Natural killer cell (primary cell): Measurements from ENCODE around the gene MGAT3. TPM values are rescaled to one million over a fixed set of nuclear protein-coding genes. Genes with fewer than 3 reads are reported as not detected.

Source experiments
- ATAC-seq, 3 donors: fragments of 150-1000 bp in 2 of 3; fragments of 200-7000 bp in 1 of 3; cut with Tn5 transposase; 1 replicate in 1 of 3; 2 replicates in 2 of 3; pipeline ENCODE4 v1.10.0; 2021; ENCODE audit warnings: mild to moderate bottlenecking in 2 of 3, moderate library complexity in 2 of 3
- DNase-seq, 2 donors: peaks; one replicate each; pipeline versions ENCODE4 v3.0.0 to v3.0.0-alpha.2; 2013 to 2021; ENCODE audit warnings: mixed read lengths in 1 of 2
- H3K27ac ChIP-seq: one replicate; pipeline ENCODE4 v1.5.1; 2013; ENCODE audit warnings: mild to moderate bottlenecking, low read length
- H3K27me3 ChIP-seq: one replicate; pipeline ENCODE4 v1.6.1; 2013; ENCODE audit warnings: low read length; ENCODE audit not compliant: control insufficient read depth, insufficient read depth
- H3K36me3 ChIP-seq: one replicate; pipeline ENCODE4 v1.6.1; 2013; ENCODE audit warnings: low read length; ENCODE audit not compliant: control insufficient read depth, insufficient read depth
- H3K4me1 ChIP-seq: one replicate; pipeline ENCODE4 v1.6.1; 2013; ENCODE audit warnings: low read length; ENCODE audit not compliant: control insufficient read depth, insufficient read depth
- H3K4me3 ChIP-seq: one replicate; pipeline ENCODE4 v1.5.1; 2013; ENCODE audit warnings: low read length
- H3K9me3 ChIP-seq: one replicate; pipeline ENCODE4 v1.6.1; 2013; ENCODE audit warnings: low read length; ENCODE audit not compliant: control insufficient read depth, insufficient read depth
- H3K27ac Mint-ChIP-seq, 2 donors: one replicate each; pipeline ENCODE4 v1.8.0; 2022; ENCODE audit warnings: mild to moderate bottlenecking in 2 of 2, mixed read lengths in 2 of 2, moderate library complexity in 1 of 2
- H3K27me3 Mint-ChIP-seq, 2 donors: one replicate each; pipeline ENCODE4 v1.8.0; 2022; ENCODE audit warnings: low read depth in 2 of 2, mixed read lengths in 2 of 2
- H3K36me3 Mint-ChIP-seq: one replicate; pipeline ENCODE4 v1.8.0; 2022; ENCODE audit warnings: mixed read lengths
- H3K4me1 Mint-ChIP-seq, 2 donors: one replicate each; pipeline ENCODE4 v1.8.0; 2022; ENCODE audit warnings: mixed read lengths in 2 of 2
- H3K4me3 Mint-ChIP-seq: one replicate; pipeline ENCODE4 v1.8.0; 2022; ENCODE audit warnings: mild to moderate bottlenecking, moderate library complexity, mixed read lengths
- H3K9me3 Mint-ChIP-seq, 2 donors: one replicate each; pipeline ENCODE4 v1.8.0; 2022; ENCODE audit warnings: mixed read lengths in 2 of 2
- WGBS: methylation state at CpG from one replicate; pipeline ENCODE4 v1.1.7; 2013; ENCODE audit warnings: missing lambda C conversion rate; ENCODE audit not compliant: insufficient coverage; 5-methylcytosine and 5-hydroxymethylcytosine counted together
- intact Hi-C: fragments of 100-400 bp; cut with micrococcal nuclease; formaldehyde crosslinking; loops from one replicate; pipeline ENCODE4 v1.14.2; 2022
- total RNA-seq, 4 donors: library from RNA; stranded (reverse); fragments of 120-200 nt in 1 of 4; gene quantifications; one replicate each; pipeline versions ENCODE4 v1.2.3 to v1.2.4, GENCODE V29; 2013 to 2022
- TF ChIP-seq, protein P1 (sequence below): fragments of 200-600 bp; IDR thresholded peaks from one replicate; pipeline ENCODE4 v1.8.0; 2022; ENCODE audit warnings: antibody characterized with exemption

Gene MGAT3
- total RNA-seq, 3 donors from 2014 or later (not counting 1 experiment from before 2014, with no cell fraction given) = 0.09 to 13.7 (median 0.11) TPM

- Mint-ChIP-seq H3K9me3 (no peaks in the 10 kb centered on the region), H3K36me3 (no peaks in the 10 kb centered on the region), H3K27me3 (peaks cover 3 to 4% of the 10 kb centered on the region in 2 donors), H3K4me3 (no peak overlapping the region), H3K27ac (no peak overlapping the region), H3K4me1 (peaks cover 10% of the 10 kb centered on the region in 2 donors)
- DNase-seq (no peak), ATAC-seq (no peak)
- Histone ChIP-seq H3K36me3 (no peaks in the 10 kb centered on the region), H3K9me3 (no peaks in the 10 kb centered on the region), H3K27ac (no peak overlapping the region), H3K27me3 (no peaks in the 10 kb centered on the region), H3K4me1 (peaks cover 42% of the 10 kb centered on the region), H3K4me3 (no peak overlapping the region)
- TF ChIP-seq, protein P1, sequence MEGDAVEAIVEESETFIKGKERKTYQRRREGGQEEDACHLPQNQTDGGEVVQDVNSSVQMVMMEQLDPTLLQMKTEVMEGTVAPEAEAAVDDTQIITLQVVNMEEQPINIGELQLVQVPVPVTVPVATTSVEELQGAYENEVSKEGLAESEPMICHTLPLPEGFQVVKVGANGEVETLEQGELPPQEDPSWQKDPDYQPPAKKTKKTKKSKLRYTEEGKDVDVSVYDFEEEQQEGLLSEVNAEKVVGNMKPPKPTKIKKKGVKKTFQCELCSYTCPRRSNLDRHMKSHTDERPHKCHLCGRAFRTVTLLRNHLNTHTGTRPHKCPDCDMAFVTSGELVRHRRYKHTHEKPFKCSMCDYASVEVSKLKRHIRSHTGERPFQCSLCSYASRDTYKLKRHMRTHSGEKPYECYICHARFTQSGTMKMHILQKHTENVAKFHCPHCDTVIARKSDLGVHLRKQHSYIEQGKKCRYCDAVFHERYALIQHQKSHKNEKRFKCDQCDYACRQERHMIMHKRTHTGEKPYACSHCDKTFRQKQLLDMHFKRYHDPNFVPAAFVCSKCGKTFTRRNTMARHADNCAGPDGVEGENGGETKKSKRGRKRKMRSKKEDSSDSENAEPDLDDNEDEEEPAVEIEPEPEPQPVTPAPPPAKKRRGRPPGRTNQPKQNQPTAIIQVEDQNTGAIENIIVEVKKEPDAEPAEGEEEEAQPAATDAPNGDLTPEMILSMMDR = no peak
- WGBS = 95% methylated on average over 7 of the region's 7 CpGs
- intact Hi-C loops = no loop called here
These were observed 12.5 kb upstream of the MGAT3 start for GRCh38 chr22:39444247-39444800.

GRCh38 chr22:39444937-39445465, 11.8 kb upstream of the MGAT3 start:
- Mint-ChIP-seq H3K27ac (no peak overlapping the region), H3K4me1 (peaks cover 10% of the 10 kb centered on the region in 2 donors), H3K9me3 (no peaks in the 10 kb centered on the region), H3K36me3 (no peaks in the 10 kb centered on the region), H3K27me3 (peaks cover 0 to 5% of the 10 kb centered on the region in 2 donors), H3K4me3 (no peak overlapping the region)
- WGBS = 95% methylated on average over 11 of the region's 11 CpGs
- Histone ChIP-seq H3K27me3 (no peaks in the 10 kb centered on the region), H3K36me3 (no peaks in the 10 kb centered on the region), H3K4me1 (peaks cover 49% of the 10 kb centered on the region), H3K4me3 (no peak overlapping the region), H3K27ac (no peak overlapping the region), H3K9me3 (no peaks in the 10 kb centered on the region)
- TF ChIP-seq, protein P1 = no peak
- intact Hi-C loops = no loop called here
- ATAC-seq (no peak), DNase-seq (no peak)

DNA sequence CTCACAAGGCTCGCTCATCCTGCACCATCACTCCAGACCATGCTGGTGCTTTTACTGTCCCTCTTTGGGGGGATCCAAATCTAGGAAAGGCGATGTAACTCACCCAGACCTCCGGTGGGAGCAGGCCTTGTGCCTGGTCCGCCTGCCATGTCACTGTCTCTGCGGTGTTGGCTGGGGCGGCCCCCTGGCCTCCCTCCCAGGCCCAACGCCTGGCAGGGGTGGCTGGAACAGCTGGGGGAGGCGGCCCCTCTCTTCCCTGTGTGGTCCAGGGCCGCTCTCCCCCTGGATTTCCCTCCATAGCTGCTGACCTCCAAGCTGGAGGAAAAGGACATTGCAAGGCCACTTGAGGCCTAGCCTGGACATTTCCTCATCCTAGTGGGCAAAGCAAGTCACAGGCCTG, 11.1 kb upstream of the MGAT3 start:
- DNase-seq = no peak
- Mint-ChIP-seq H3K4me3 (no peak overlapping the region), H3K9me3 (no peaks in the 10 kb centered on the region), H3K27ac (no peak overlapping the region), H3K27me3 (peaks cover 0 to 9% of the 10 kb centered on the region in 2 donors), H3K36me3 (no peaks in the 10 kb centered on the region), H3K4me1 (peaks cover 10% of the 10 kb centered on the region in 2 donors)
- H3K4me1 ChIP-seq = peaks cover 53% of the 10 kb centered on the region
- H3K27me3 ChIP-seq = no peaks in the 10 kb centered on the region
- H3K4me3 ChIP-seq = no peak overlapping the region
- WGBS = 96% methylated on average over 9 of the region's 9 CpGs
- intact Hi-C loops = no loop called here
- H3K36me3 ChIP-seq = no peaks in the 10 kb centered on the region
- no peaks in the 10 kb centered on the region for H3K9me3 ChIP-seq
- ATAC-seq = no peak
- TF ChIP-seq, protein P1 = no peak
- no peak overlapping the region for H3K27ac ChIP-seq
